GM08714 (cell line): Measurements from ENCODE around the gene TMEM131L.
"Not testable (repeated sequence)": the region's sequence is repeated elsewhere in the genome, so short reads cannot be mapped to it uniquely, and the experiment has no call there.

Experiments used
- H3K4me3 ChIP-seq: fragments of 200-500 bp; sonication (Bioruptor generic); 2 replicates; pipeline ENCODE4 v1.5.1; 2014; ENCODE audit warnings: mild to moderate bottlenecking, low read length, inconsistent platforms
- ZNF274 ChIP-seq: IDR thresholded peaks from 2 replicates; pipeline ENCODE4 v1.6.1; 2012; ENCODE audit warnings: mild to moderate bottlenecking, low read depth, low read length

The TMEM131L gene

DNA sequence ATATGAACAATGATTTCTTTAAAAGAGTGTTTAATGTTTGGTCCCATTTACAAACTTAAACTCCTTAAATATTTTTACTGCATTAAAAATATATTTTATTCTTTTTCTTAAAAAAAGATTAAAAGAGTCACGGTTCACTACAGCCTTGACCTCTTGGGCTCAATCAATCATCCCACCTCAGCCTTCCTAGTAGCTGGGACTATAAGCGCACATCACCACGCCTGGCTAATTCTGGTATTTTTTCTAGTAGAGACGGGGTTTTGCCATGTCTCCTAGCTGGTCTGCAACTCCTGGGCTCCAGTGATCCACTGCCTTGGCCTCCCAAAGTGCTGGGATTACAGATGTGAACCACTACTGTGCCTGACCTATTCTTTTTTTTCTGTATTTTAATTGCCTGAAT lies 113.2 kb downstream of the TMEM131L start:
- no peak for TF ChIP-seq ZNF274
- H3K4me3 ChIP-seq = no peak overlapping the region

DNA sequence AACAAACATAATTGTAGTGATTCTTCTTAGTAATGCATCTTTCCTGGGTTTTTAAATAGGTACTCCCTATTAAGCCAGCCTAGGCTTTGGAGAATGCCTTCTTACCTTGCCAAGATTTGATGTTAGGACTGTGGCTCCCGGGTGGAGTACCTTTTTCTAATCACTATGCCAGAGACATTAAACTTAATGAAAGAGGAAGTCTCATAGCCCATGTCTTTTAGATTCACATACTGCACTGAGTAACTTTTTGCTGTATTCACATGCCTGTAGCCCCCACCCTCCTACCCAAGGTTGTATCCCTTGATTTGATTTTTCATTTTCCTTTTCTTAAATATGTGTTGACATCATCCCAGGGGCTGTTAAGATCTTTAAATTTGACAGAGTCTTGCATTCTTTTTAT lies 113.7 kb downstream of the TMEM131L start:
- TF ChIP-seq ZNF274 = no peak
- H3K4me3 ChIP-seq = no peak overlapping the region

- H3K4me3 ChIP-seq = no peak overlapping the region
- no peak for TF ChIP-seq ZNF274
These were observed 117.0 kb downstream of the TMEM131L start for GRCh38 chr4:153582954-153583702.

DNA sequence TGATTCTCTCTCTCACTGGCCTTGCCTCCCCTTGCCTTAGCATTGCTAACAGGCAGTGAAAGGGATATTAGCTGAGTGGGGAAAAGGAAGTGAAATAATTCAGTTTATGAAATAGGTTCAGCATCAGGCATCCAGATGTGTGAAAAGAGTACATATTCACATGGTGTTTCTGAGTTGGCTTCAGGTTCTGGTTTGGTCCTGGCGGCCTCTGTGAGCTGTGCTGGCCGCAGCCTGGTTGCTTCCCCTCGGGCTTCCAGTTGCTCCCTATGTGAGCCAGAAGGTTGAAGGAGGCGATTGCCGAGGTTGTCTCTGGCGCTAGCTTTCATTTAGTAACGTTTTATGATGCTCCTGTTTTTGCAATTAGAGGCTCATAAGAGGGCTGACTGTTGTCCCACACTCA lies 118.9 kb downstream of the TMEM131L start:
- no peak for TF ChIP-seq ZNF274
- no peak overlapping the region for H3K4me3 ChIP-seq

DNA sequence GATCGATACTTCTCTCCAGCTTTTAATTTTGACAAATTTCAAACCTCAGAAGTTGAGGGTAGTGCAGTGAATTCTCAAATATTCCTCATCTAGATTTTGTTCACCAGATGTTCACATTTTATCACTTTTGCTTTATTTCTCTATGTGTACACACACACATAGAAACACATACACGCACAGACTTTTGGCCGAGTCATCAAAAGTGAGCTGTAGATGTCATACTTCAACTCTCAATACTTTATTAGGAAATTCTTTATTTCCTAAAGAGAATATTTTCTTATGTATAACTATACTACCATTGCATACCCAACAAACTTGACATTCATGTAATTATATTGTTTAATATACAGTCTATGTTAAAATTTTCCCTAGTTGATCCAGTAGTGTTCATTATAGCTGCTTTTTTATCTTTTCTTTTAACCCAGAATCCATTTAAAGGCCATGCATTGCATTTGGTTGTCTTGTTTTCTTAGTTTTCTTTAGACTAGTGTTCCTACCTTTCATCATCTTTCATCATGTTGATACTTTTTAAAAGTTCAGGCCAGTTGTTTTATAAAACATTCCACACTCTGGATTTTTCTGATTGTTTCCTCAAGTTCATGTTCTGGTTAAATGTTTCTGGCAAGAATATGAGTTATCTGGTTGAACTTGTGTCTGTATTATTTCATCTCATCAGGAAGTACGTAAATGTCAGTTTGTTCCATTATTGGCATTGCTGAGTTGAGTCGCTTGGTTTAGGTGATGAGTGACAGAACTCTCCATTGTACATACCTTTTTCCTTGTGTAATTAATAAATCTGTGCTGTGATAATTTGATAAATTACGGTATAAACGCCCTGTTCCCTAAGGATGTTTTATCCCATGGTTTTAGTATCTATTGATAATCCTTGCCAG lies 123.8 kb downstream of the TMEM131L start:
- no peak overlapping the region for H3K4me3 ChIP-seq
- no peak for TF ChIP-seq ZNF274

DNA sequence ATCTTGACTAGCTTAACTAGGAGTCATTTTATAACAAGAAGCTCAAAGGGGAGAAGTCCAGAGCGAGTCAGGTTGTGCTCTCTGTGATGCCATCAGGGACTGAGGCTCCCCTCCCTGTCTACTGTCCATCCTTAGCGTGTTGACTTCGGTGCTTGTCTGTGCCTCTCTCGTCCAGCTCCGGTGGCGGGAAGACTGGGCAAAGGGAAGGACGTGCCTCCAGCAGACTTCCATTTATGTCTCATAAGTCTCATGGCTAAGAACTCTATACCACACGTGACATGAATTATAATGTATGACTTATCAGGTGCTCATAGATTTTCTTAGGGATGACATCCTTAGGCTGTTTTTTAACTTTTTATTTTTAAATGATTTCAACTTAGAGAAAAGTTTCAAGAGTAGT lies 125.3 kb downstream of the TMEM131L start:
- no peak for TF ChIP-seq ZNF274
- H3K4me3 ChIP-seq = no peak overlapping the region

DNA sequence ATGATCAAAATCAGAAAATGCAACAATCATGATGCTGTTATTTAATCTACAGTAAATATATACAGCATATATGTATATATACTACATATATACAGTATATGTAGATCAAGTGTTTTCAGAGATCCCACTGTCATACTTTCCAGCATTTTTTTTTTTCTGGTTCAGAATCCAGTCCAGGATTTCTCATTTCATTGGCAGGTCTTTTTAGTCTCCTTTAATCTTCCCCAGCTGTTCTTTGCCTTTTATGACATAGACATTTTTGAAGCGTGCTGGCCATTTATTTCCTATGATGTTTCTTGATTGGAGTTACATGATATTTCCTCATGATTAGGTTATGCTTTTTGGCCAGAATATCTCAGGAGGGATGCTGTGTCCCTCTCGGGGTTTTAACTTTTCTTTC lies 125.9 kb downstream of the TMEM131L start:
- no peak overlapping the region for H3K4me3 ChIP-seq
- no peak for TF ChIP-seq ZNF274

DNA sequence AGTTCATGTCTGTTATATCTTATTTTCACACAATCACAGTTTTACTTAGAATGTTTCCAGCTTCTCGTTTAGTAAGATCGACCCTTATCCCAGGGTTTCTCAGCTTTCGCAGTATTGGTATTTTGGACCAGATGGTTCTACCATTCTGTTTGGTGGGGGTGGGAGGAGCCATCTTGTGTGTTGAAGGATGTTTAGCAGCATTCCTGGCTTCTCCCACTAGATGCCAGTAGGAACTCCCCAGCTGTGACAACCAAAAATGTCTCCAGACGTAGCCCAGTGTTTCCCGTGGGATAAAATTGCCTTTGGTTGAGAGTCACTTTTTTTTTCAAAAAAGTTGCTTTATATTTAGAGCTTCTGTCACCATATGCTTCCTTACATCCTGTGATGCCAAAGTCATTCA lies 127.0 kb downstream of the TMEM131L start:
- no peak for TF ChIP-seq ZNF274
- no peak overlapping the region for H3K4me3 ChIP-seq

DNA sequence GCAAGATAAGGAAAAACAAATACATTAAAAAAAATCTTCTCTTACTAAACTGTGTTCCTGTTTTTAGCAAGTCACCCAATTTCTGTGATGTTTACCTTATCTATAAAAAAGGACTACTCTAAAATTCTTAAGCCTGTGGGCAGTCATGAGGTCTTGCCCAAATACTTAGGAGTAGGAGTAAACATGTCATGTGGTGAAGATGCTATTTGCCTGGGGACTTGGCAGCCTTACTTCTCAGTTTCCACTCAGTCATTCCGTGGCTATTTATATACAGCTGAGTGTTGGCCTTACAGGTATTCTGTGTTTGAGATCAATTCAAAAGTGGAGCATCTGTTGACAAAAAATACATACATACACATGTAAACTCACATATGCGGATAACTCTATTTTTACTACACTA lies 128.1 kb downstream of the TMEM131L start:
- no peak overlapping the region for H3K4me3 ChIP-seq
- no peak for TF ChIP-seq ZNF274

DNA sequence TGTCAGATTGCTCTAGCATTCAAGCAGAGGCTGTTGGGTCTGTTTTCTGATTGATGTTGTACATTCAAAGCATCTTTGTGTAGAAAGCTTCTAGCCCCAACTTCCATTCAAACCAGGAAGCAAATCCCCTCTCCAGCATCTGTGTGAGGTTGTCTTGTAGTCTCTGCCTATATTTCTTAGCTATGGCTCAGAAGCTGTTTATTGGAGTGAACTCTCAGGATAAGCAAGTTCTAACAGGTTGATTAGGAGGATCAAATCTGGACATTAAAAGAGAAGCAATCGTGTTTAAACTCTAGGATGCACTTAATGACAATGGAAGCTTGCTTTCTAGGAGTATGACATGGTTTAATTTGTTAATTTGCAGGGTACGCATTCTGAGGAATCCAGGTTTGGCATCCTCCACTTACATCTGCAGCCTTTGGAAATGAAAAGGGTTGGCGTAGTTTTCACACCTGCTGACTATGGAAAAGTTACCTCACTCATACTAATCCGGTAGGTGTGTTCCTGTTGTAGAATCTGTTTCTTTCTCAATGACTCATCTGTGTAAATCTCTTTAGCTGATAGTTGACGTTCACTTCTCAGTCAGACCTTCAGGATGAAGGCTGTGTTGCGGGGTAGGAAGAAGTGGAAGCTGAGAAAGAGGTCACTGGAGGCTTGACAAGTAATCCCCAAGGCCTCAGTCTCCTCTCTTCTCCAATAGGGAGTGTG lies 129.9 kb downstream of the TMEM131L start:
- H3K4me3 ChIP-seq = no peak overlapping the region
- no peak for TF ChIP-seq ZNF274

- H3K4me3 ChIP-seq = no peak overlapping the region
- no peak for TF ChIP-seq ZNF274
These were observed 136.6 kb downstream of the TMEM131L start for GRCh38 chr4:153602758-153603157.

DNA sequence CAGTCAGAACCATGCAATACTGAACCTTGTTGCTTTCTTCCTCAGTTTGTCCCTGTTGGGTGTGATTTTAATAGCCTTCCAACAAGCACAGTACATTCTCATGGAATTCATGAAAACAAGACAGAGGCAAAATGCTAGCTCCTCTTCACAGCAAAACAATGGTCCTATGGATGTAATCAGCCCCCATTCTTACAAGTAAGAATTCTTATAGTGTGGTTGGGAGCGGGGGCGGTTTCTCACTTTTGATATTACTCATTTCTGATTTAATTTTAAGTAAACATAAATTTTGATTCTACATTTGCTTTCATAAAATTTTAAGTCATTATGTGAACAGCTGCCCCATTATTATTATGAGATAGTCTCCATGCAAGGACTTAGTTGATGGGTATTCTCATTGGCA lies 137.1 kb downstream of the TMEM131L start:
- H3K4me3 ChIP-seq = no peak overlapping the region
- no peak for TF ChIP-seq ZNF274

DNA sequence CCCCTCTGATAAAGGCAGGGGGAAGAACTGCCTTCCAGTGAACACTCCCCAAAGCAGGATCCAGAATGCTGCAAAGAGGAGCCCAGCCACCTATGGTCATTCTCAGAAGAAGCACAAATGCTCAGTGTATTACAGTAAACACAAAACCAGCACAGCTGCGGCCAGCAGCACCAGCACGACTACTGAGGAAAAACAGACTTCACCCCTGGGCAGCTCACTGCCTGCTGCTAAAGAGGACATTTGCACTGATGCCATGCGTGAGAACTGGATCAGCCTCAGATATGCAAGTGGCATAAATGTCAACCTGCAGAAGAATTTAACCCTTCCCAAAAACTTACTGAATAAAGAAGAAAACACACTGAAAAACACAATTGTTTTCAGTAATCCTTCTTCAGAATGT lies 137.7 kb downstream of the TMEM131L start:
- H3K4me3 ChIP-seq = no peak overlapping the region
- TF ChIP-seq ZNF274 = no peak

GRCh38 chr4:153609070-153609469 lies 142.9 kb downstream of the TMEM131L start:
- not testable (repeated sequence) for H3K4me3 ChIP-seq
